ENCODE results near the gene MGAM2. TPM values are rescaled to one million over a fixed set of nuclear protein-coding genes. Genes with fewer than 3 reads are reported as not detected.

Gene MGAM2
- total and polyA plus RNA-seq, 7 experiments from 2014 or later = 0.10 TPM; not detected in 6

- H3K9me3 Mint-ChIP-seq = no peaks in the 10 kb centered on the region
Observed at GRCh38 chr7:142194201-142194600, 82.7 kb downstream of the MGAM2 start.

GRCh38 chr7:142196066-142196840, 84.7 kb downstream of the MGAM2 start:
- Mint-ChIP-seq H3K4me3 (no peak overlapping the region), H3K9me3 (no peaks in the 10 kb centered on the region), H3K27ac (no peak overlapping the region), H3K36me3 (no peaks in the 10 kb centered on the region), H3K4me1 (peaks cover 0 to 2% (median 0%) of the 10 kb centered on the region in 7 donors), H3K27me3 (peaks cover 22 to 35% (median 27%) of the 10 kb centered on the region in 5 donors)
- ATAC-seq (no peak), DNase-seq (no peak)
- Histone ChIP-seq H3K4me3 (ENCODE audit: low read length) (no peak overlapping the region), H3K4me1 (ENCODE audit: control insufficient read depth in 2 of 2, insufficient read depth in 2 of 2, low read length in 2 of 2) (no peaks in the 10 kb centered on the region), H3K27ac (ENCODE audit: low read depth, low read length) (no peak overlapping the region), H3K36me3 (ENCODE audit: control insufficient read depth in 2 of 3, insufficient read depth in 3 of 3, low read length in 3 of 3) (no peaks in the 10 kb centered on the region), H3K9me3 (ENCODE audit: control insufficient read depth in 2 of 3, low read length in 3 of 3) (no peaks in the 10 kb centered on the region), H3K27me3 (ENCODE audit: control insufficient read depth in 2 of 2, insufficient read depth in 2 of 2, low read length in 2 of 2) (peaks cover 0 to 5% of the 10 kb centered on the region in 2 donors)
- ChIA-PET POLR2A (no interaction called here), CTCF (no interaction called here)
- intact Hi-C loops (cut with micrococcal nuclease) = no loop called here

More at GRCh38 chr7:142194201-142194600, 82.7 kb downstream of the MGAM2 start:
- intact Hi-C loops (cut with micrococcal nuclease) = no loop called here
- H3K4me3 Mint-ChIP-seq = no peak overlapping the region
- DNase-seq (no peak), ATAC-seq (no peak)
- H3K9me3 ChIP-seq (ENCODE audit: control insufficient read depth in 2 of 3, low read length in 3 of 3) = no peaks in the 10 kb centered on the region
- no peaks in the 10 kb centered on the region for H3K36me3 ChIP-seq (ENCODE audit: control insufficient read depth in 2 of 3, insufficient read depth in 3 of 3, low read length in 3 of 3)
- POLR2A ChIA-PET = no interaction called here
- H3K4me3 ChIP-seq (ENCODE audit: low read length) = no peak overlapping the region
- H3K27me3 Mint-ChIP-seq = peaks cover 15 to 31% (median 26%) of the 10 kb centered on the region in 5 donors
- no peak overlapping the region for H3K27ac ChIP-seq (ENCODE audit: low read depth, low read length)
- H3K27ac Mint-ChIP-seq = no peak overlapping the region
- H3K4me1 ChIP-seq (ENCODE audit: control insufficient read depth in 2 of 2, insufficient read depth in 2 of 2, low read length in 2 of 2) = no peaks in the 10 kb centered on the region
- H3K36me3 Mint-ChIP-seq = no peaks in the 10 kb centered on the region
- peaks cover 0 to 2% (median 0%) of the 10 kb centered on the region in 7 donors for H3K4me1 Mint-ChIP-seq
- CTCF ChIA-PET = no interaction called here
- peaks cover 0 to 5% of the 10 kb centered on the region in 2 donors for H3K27me3 ChIP-seq (ENCODE audit: control insufficient read depth in 2 of 2, insufficient read depth in 2 of 2, low read length in 2 of 2)

GRCh38 chr7:142200206-142200605, 88.7 kb downstream of the MGAM2 start:
- ChIA-PET POLR2A (no interaction called here), CTCF (no interaction called here)
- no peaks in the 10 kb centered on the region for H3K36me3 Mint-ChIP-seq
- peaks cover 8 to 36% (median 17%) of the 10 kb centered on the region in 5 donors for H3K27me3 Mint-ChIP-seq
- H3K27ac ChIP-seq (ENCODE audit: low read depth, low read length) = no peak overlapping the region
- H3K4me1 ChIP-seq (ENCODE audit: control insufficient read depth in 2 of 2, insufficient read depth in 2 of 2, low read length in 2 of 2) = no peaks in the 10 kb centered on the region
- intact Hi-C loops (cut with micrococcal nuclease) = no loop called here
- no peak overlapping the region for H3K4me3 Mint-ChIP-seq
- ATAC-seq (no peak), DNase-seq (no peak)
- no peaks in the 10 kb centered on the region for H3K9me3 ChIP-seq (ENCODE audit: control insufficient read depth in 2 of 3, low read length in 3 of 3)
- no peaks in the 10 kb centered on the region for H3K36me3 ChIP-seq (ENCODE audit: control insufficient read depth in 2 of 3, insufficient read depth in 3 of 3, low read length in 3 of 3)
- H3K4me1 Mint-ChIP-seq = no peaks in the 10 kb centered on the region
- no peak overlapping the region for H3K27ac Mint-ChIP-seq
- H3K4me3 ChIP-seq (ENCODE audit: low read length) = no peak overlapping the region
- H3K9me3 Mint-ChIP-seq = no peaks in the 10 kb centered on the region
- H3K27me3 ChIP-seq (ENCODE audit: control insufficient read depth in 2 of 2, insufficient read depth in 2 of 2, low read length in 2 of 2) = peaks cover 0 to 5% of the 10 kb centered on the region in 2 donors

GRCh38 chr7:142228537-142229104, 117.1 kb downstream of the MGAM2 start:
- no peak for DNase-seq
- H3K9me3 ChIP-seq (ENCODE audit: control insufficient read depth in 2 of 3, low read length in 3 of 3) = no peaks in the 10 kb centered on the region
- H3K27me3 ChIP-seq (ENCODE audit: control insufficient read depth in 2 of 2, insufficient read depth in 2 of 2, low read length in 2 of 2) = no peaks in the 10 kb centered on the region
- POLR2A ChIA-PET = no interaction called here
- Mint-ChIP-seq H3K27me3 (peaks cover 13 to 42% (median 29%) of the 10 kb centered on the region in 5 donors), H3K27ac (no peak overlapping the region), H3K9me3 (peaks cover 0 to 3% (median 0%) of the 10 kb centered on the region in 11 donors), H3K36me3 (no peaks in the 10 kb centered on the region), H3K4me3 (no peak overlapping the region), H3K4me1 (no peaks in the 10 kb centered on the region)
- H3K27ac ChIP-seq (ENCODE audit: low read depth, low read length) = no peak overlapping the region
- no peaks in the 10 kb centered on the region for H3K36me3 ChIP-seq (ENCODE audit: control insufficient read depth in 2 of 3, insufficient read depth in 3 of 3, low read length in 3 of 3)
- no peaks in the 10 kb centered on the region for H3K4me1 ChIP-seq (ENCODE audit: control insufficient read depth in 2 of 2, insufficient read depth in 2 of 2, low read length in 2 of 2)
- H3K4me3 ChIP-seq (ENCODE audit: low read length) = no peak overlapping the region
- ATAC-seq = no peak
- CTCF ChIA-PET = no interaction called here
- intact Hi-C loops (cut with micrococcal nuclease) = no loop called here

GRCh38 chr7:142231716-142232115, 120.2 kb downstream of the MGAM2 start:
- Mint-ChIP-seq H3K9me3 (peaks cover 0 to 7% (median 1%) of the 10 kb centered on the region in 11 donors), H3K27me3 (peaks cover 21 to 39% (median 27%) of the 10 kb centered on the region in 5 donors), H3K27ac (no peak overlapping the region), H3K4me3 (no peak overlapping the region), H3K36me3 (no peaks in the 10 kb centered on the region), H3K4me1 (no peaks in the 10 kb centered on the region)
- ChIA-PET POLR2A (no interaction called here), CTCF (no interaction called here)
- Histone ChIP-seq H3K9me3 (ENCODE audit: control insufficient read depth in 2 of 3, low read length in 3 of 3) (no peaks in the 10 kb centered on the region), H3K4me3 (ENCODE audit: low read length) (no peak overlapping the region), H3K27me3 (ENCODE audit: control insufficient read depth in 2 of 2, insufficient read depth in 2 of 2, low read length in 2 of 2) (no peaks in the 10 kb centered on the region), H3K4me1 (ENCODE audit: control insufficient read depth in 2 of 2, insufficient read depth in 2 of 2, low read length in 2 of 2) (no peaks in the 10 kb centered on the region), H3K27ac (ENCODE audit: low read depth, low read length) (no peak overlapping the region), H3K36me3 (ENCODE audit: control insufficient read depth in 2 of 3, insufficient read depth in 3 of 3, low read length in 3 of 3) (no peaks in the 10 kb centered on the region)
- no peak for ATAC-seq
- intact Hi-C loops (cut with micrococcal nuclease) = no loop called here
- no peak for DNase-seq

- no peak overlapping the region for H3K4me3 ChIP-seq (ENCODE audit: low read length)
- H3K36me3 Mint-ChIP-seq = no peaks in the 10 kb centered on the region
Observed at GRCh38 chr7:142240546-142240945, 129.0 kb downstream of the MGAM2 start.

GRCh38 chr7:142243823-142244222, 132.3 kb downstream of the MGAM2 start:
- no peaks in the 10 kb centered on the region for H3K4me1 ChIP-seq (ENCODE audit: control insufficient read depth in 2 of 2, insufficient read depth in 2 of 2, low read length in 2 of 2)
- POLR2A ChIA-PET = no interaction called here
- no peaks in the 10 kb centered on the region for H3K36me3 Mint-ChIP-seq
- no peak overlapping the region for H3K27ac ChIP-seq (ENCODE audit: low read depth, low read length)
- H3K27me3 Mint-ChIP-seq = peaks cover 0 to 42% (median 28%) of the 10 kb centered on the region in 5 donors
- DNase-seq = no peak
- no peaks in the 10 kb centered on the region for H3K4me1 Mint-ChIP-seq
- H3K27me3 ChIP-seq (ENCODE audit: control insufficient read depth in 2 of 2, insufficient read depth in 2 of 2, low read length in 2 of 2) = no peaks in the 10 kb centered on the region
- H3K36me3 ChIP-seq (ENCODE audit: control insufficient read depth in 2 of 3, insufficient read depth in 3 of 3, low read length in 3 of 3) = no peaks in the 10 kb centered on the region
- no peaks in the 10 kb centered on the region for H3K9me3 ChIP-seq (ENCODE audit: control insufficient read depth in 2 of 3, low read length in 3 of 3)
- peaks cover 0 to 1% (median 0%) of the 10 kb centered on the region in 11 donors for H3K9me3 Mint-ChIP-seq
- no peak overlapping the region for H3K4me3 Mint-ChIP-seq
- H3K27ac Mint-ChIP-seq = no peak overlapping the region
- intact Hi-C loops (cut with micrococcal nuclease) = no loop called here
- no peak overlapping the region for H3K4me3 ChIP-seq (ENCODE audit: low read length)
- CTCF ChIA-PET = no interaction called here
- ATAC-seq = no peak

More at GRCh38 chr7:142240546-142240945, 129.0 kb downstream of the MGAM2 start:
- Mint-ChIP-seq H3K9me3 (peaks cover 0 to 3% (median 0%) of the 10 kb centered on the region in 11 donors), H3K4me3 (no peak overlapping the region), H3K27ac (no peak overlapping the region), H3K4me1 (no peaks in the 10 kb centered on the region), H3K27me3 (peaks cover 11 to 35% (median 25%) of the 10 kb centered on the region in 5 donors)
- Histone ChIP-seq H3K9me3 (ENCODE audit: control insufficient read depth in 2 of 3, low read length in 3 of 3) (no peaks in the 10 kb centered on the region), H3K27ac (ENCODE audit: low read depth, low read length) (no peak overlapping the region), H3K27me3 (ENCODE audit: control insufficient read depth in 2 of 2, insufficient read depth in 2 of 2, low read length in 2 of 2) (no peaks in the 10 kb centered on the region), H3K4me1 (ENCODE audit: control insufficient read depth in 2 of 2, insufficient read depth in 2 of 2, low read length in 2 of 2) (no peaks in the 10 kb centered on the region), H3K36me3 (ENCODE audit: control insufficient read depth in 2 of 3, insufficient read depth in 3 of 3, low read length in 3 of 3) (no peaks in the 10 kb centered on the region)
- DNase-seq = no peak
- POLR2A ChIA-PET = no interaction called here
- intact Hi-C loops (cut with micrococcal nuclease) = no loop called here
- CTCF ChIA-PET = no interaction called here
- ATAC-seq = no peak
